ENCODE measurements around the gene KRTAP9-6.

DNA sequence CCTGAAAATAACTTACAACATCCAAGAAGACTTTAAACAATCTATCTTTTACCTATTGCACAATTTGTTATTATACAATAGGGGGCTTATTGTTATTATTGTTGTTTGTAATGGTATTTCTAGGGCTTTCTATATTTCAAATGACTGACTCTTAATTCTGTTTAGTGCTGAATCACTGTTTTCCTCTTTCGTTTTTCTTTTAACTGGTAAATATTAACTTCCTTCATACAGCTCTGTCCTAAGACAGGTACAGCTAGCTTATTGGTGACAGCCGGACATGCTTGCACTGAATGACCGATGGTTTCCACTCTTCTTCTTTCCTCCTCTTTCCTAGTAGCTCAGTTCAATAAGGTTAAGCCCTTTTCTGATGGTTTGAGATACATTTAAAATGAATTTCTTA is 21.9 kb downstream of the KRTAP9-6 start:
- TF ChIP-seq GABPA (IDR thresholded peaks at IDR 0.05; ENCODE audit: low read depth, low read length) (no peak), GABPA (CRISPR knock-in tag; IDR thresholded peaks at IDR 0.05; ENCODE audit: low read depth) (no peak), EZH2 (conservative IDR thresholded peaks at IDR 0.05; ENCODE audit: low read depth, low read length) (no peak), ATRX (CRISPR knock-in tag; IDR thresholded peaks at IDR 0.05; ENCODE audit: borderline replicate concordance) (no peak), ZBTB20 (CRISPR knock-in tag; IDR thresholded peaks at IDR 0.05; ENCODE audit: borderline replicate concordance, low read depth) (no peak)
- TF ChIP-seq, protein P1, sequence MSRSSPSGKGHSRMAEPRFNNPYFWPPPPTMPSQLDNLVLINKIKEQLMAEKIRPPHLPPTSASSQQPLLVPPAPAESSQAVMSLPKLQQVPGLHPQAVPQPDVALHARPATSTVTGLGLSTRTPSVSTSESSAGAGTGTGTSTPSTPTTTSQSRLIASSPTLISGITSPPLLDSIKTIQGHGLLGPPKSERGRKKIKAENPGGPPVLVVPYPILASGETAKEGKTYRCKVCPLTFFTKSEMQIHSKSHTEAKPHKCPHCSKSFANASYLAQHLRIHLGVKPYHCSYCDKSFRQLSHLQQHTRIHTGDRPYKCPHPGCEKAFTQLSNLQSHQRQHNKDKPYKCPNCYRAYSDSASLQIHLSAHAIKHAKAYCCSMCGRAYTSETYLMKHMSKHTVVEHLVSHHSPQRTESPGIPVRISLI (CRISPR knock-in tag; IDR thresholded peaks at IDR 0.05; ENCODE audit: borderline replicate concordance), result no peak
